Measurements from ENCODE around the gene ARHGAP42.

ARHGAP42 gene

DNA sequence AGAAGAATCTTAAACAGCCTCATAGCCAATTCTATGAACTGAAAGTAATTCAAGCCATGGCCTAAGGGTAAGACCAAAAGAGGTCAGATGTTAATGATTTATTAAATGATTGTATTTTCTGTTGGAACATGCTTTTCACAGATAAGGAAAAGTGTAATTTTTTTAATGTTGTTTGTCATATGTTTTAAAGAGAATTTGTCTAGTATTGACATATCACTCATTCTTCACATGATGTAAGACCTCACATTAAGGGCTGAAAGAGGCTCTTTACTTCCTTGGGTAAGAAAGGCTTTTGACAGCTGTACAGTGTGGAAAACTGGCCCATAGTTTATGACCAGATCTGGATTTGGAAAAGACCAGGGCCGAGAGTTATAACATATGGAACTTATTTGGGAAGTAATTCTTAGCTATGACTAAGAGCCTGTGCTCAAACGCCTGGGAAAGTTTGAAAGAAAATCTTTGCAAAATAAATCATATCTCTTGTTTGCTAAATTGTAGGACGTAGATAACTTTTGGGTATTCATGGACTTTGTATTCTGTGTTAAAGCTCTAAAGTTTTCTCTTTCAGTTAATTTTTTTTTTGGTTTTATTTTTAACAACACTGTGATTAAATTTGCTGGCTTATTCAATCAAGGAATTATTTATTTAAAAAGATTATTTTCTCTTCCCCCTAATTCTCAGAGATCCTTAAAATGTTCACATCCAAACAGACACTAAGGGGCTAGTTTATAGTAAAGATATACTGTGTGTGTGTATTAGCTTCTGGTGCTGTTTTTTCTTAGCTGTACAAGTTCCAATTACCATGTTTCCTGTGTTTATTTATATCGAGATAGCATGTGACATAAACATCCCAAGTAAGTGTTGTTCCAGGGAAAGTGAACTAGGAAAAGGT lies 162.2 kb downstream of the ARHGAP42 start:
- no peak for DNase-seq

- no peak for DNase-seq
Measured at GRCh38 chr11:100849901-100850235, 162.8 kb downstream of the ARHGAP42 start.

DNA sequence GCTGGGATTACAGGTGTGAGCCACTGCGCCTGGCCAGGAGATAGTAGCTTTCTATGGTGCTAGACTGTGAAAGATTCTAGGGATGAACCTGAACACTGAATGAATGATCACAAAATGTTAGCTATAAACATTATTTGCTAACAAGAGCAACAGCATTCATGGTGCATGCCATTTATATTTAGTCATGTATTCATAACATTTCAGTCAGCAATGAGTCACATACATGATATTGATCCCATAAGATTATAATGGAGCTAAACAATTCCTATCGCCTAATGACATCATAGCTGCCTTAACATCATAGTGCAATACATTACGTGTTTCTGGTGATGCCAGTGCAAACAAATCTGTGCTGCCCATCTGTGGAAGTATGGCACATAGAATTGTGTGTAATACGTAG lies 164.1 kb downstream of the ARHGAP42 start:
- DNase-seq: no peak

- DNase-seq: no peak
Measured at GRCh38 chr11:100851584-100852152, 164.6 kb downstream of the ARHGAP42 start.

- no peak for DNase-seq
Measured at GRCh38 chr11:100855466-100856067, 168.5 kb downstream of the ARHGAP42 start.

DNA sequence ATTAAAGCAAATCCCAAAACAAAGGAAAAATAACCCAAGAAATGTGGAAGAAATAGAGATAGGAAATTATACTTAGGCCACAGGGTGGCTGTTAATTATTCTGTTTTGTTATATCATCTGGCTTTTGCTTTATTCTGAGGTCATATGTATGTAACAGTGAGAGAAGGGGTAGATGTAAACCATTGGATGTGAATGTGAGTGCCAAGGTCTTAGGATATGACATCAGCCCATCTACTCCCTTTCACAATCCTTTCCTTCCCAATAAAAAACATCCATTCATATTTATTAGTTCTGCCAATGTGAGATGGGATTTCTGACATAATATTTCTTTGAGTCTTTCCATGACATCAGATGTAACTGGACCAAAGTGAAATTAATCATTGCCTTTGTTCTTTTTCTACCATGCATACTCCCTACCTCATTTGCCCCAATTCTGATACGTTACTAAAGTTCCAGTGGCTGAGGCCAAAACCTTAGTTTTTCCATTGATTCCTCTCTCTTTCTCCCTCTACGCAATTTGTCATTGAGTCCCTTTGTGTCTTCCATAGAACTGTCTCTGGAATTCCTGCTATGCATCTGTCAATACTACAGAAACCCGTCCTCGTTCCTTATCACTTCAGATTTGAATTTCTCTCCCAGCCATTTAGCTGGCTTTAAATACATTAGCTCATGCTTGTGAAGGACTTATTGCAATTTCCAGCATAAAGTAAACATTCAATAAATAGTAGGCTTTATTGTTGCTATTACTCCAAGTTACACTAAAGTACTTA lies 170.3 kb downstream of the ARHGAP42 start:
- no peak for DNase-seq

- no peak for DNase-seq
Measured at GRCh38 chr11:100860318-100861155, 173.4 kb downstream of the ARHGAP42 start.

DNA sequence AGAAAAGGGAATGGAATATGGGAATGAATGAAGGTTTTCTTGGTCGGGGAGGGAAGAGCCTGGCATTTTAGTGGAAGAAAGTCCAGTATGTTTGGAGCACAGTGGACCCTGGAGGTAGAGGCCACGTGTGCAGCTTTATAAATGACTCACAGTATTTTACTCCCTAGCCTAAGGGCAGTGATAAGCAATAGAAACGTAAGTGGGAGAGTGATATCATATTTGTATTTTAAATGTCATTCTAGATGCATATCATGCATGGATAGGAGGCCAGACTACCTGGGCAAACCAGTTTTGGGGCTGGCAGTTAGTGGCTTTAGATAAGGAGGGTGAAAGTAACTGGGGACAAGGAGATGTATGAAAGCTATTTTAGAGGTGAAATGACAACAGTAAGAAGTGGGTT lies 174.1 kb downstream of the ARHGAP42 start:
- DNase-seq: no peak

- no peak for DNase-seq
Measured at GRCh38 chr11:100863080-100863581, 176.0 kb downstream of the ARHGAP42 start.

DNA sequence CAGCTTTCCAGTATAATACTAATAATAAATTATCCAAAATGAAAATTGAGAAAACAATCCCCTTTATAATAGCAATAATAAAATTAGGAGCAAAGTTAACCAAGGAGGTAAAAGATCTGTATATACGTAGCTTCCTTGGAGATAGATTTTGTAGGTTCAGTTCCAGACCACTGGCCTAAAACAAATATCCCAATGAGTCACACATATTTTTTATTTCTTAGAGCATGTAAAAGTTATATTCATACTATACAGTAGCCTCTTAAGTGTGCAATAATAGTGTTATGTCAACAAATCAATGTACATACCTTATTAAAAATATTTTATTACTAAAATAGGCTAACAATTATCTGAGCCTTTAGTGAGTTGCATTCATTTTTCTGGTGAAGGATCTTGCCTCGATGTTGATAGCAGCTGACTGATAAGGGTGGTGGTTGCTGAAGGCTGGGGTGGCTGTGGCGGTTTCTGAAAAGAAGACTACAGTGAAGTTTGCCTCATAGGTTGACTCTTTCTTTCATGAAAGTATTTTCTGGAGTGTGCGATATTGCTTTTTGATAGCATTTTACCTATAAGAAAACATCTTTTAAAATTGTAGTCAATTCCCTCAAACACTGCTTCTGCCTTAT lies 178.5 kb downstream of the ARHGAP42 start:
- DNase-seq: no peak

DNA sequence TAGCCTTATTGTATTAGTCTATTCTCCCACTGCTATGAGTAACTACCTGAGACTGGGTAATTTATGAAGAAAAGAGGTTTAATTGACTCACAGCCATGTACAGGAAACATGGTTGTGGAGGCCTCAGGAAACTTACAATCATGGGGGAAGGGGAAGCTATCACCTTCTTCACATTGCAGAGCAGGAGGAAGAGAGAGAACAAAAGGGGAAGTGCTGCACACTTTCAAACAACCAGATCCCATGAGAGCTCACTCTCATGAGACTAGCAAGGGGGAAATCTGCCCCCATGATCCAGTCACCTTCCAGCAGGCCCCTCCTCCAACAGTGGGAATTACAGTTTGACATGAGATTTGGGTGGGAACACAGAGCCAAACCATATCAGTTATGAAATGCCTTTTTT lies 179.4 kb downstream of the ARHGAP42 start:
- DNase-seq: no peak

DNA sequence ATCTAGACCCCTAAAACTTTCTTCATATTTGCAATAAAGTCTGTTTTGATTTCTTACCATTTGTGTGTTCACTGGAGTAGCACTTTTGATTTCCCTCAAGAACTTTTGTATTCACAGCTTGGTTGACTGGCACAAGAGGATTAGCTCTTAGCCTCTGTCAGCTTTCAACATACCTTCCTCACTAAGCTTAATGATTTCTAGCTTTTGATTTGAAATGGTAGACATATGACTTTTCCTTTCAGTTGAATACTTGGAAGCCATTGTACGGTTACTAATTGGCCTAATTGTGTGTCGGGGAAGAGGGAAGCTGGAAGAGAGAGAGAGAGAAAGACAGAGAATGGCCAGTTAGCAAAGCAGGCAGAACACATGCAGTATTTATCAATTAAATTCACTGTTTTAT lies 180.5 kb downstream of the ARHGAP42 start:
- no peak for DNase-seq

DNA sequence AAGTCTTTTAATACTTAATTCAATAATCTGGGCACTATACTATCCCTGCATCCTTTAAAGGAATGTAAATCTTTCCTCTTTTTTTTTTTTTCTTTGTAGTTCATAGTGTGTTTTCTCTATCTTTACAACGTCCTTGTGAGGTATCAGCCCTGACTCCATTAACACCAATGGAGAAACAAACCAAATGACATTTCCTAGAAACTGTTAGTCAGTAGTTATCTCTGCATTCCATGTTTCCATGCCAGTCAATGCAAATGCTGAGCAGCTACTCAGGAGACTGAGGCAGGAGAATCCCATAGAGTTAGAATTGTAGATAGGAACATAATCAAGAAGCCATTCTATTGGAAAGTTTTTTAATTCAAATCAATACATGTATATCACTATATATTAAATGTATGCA lies 182.2 kb downstream of the ARHGAP42 start:
- no peak for DNase-seq

GRCh38 chr11:100870138-100870537 lies 183.1 kb downstream of the ARHGAP42 start:
- no peak for DNase-seq

GRCh38 chr11:100872951-100873740 lies 186.1 kb downstream of the ARHGAP42 start:
- DNase-seq: no peak

DNA sequence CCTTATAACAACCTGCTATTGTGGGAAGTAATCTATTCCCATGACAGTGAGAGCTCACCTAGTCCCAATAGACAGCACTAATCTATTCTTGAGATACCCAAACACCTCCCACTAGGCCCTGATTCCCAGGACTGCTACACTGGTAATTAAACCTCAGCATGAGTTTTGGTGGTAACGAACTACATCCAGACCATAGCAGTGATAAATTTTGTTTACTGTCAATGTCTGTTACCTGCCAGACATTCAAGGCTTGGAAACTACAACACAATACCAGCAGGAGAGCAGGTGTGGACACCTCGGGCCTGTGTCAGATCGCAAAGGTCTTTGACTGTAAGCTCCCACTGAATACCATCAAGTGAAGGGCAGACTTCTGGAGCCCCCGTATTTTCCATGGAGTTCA lies 187.1 kb downstream of the ARHGAP42 start:
- DNase-seq: no peak

DNA sequence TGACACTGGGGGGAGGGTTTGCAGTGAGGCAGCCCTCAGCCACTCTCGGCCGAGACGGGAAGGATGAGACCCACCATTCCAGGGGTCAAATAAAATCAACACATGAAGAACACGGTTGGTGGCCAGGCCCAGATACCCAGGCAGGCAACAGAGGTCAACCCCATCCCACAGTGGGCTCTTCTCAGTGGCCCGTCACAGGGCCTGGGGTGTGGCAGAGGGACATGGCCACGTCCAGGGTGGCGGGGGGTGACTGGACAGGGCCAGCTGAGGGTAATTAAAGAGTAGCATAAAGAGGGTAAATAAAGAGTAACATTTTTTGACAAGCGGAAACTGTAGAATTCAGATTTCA lies 188.4 kb downstream of the ARHGAP42 start:
- DNase-seq: no peak

GRCh38 chr11:100876815-100877520 lies 189.9 kb downstream of the ARHGAP42 start:
- no peak for DNase-seq

DNA sequence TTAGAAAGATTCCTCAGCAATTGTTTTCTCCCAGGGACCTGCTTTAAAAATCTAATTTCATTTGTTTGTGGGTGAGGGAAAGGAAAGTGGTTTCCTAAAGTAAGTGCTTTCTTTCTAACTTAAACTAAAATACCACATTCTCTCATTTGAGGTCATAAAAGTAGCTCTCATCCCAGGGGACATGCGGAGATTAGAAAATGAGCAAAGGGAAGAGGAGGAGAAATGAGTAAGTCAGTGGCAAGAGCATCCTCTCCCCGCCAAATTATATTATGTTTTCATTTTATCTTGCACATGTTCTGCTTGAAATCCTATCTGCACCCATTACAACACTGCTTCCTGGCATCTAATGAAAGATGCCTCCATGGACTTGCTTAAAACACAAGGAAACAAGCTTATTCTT lies 191.4 kb downstream of the ARHGAP42 start:
- no peak for DNase-seq

DNA sequence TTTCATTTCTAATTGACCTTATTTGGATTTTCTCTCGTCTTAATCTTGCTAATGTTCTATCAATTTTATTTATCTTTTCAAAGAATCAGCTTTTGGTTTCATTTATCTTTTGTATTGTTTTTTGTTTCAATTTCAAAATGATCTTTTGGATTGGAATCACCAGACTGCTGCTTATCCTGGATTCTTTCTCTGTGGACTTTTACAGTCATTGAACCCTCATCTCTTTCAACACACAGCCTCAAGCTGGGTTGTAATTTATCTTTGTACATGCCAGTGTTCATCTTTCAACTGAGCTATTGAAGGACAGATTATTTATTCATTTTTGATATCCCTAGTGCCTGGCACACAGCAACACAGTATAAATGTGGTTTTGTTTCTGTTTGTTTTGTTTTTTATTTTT lies 195.9 kb downstream of the ARHGAP42 start:
- no peak for DNase-seq

DNA sequence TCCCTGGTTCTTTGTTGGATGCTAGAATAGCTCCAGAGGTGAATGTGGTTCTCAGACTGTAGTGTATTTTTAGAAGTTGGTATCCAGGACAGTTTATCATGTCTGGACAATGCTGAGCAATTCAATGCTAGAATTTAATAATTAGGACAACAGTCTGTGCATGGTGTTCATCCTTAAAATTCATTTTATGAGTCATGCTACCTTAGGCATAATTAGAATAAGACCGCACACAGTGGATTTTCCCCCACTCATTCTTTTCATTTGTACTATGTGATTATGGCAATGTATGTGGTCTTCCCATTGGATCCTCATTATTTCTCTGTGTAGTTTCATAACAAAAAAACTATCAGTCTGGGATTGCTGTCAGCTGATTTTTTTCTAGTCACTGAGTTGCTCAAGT lies 196.7 kb downstream of the ARHGAP42 start:
- no peak for DNase-seq

Data from NK-92 treated with Interleukin-12 subunit alpha and Interleukin-12 subunit beta, amount 100 ng/mL, for 24 hours (cell line).